HL-60 (cell line): Measurements from ENCODE around the gene TAF1B.

Source experiments
- CTCF ChIP-seq: IDR thresholded peaks from one replicate; pipeline ENCODE4 v1.5.1; 2011; ENCODE audit warnings: low read length, control low read depth, inconsistent platforms; ENCODE audit not compliant: insufficient read depth
- POLR2AphosphoS5 ChIP-seq: IDR thresholded peaks from 2 replicates; pipeline ENCODE4 v1.6.1; 2012; ENCODE audit warnings: low read depth

DNA sequence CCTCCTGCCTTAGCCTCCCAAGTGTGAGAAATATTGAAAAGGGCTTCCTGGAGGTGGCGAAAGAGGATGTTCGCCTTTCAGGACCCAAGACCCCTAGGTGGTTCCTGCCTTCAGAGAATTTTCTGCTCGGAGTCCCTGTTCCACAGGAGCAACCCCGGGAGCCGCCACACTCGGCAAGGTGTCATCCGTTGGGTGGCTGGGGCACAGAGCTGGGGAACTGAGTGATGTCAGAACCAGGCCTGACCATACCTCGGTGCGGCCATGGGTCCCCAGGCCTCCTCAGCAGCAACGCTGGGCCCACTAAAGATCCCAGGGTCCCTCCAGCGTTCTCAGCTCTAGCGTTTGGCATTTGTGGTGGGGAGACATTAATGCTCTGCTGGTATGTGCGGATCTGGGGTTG is 23.7 kb upstream of the TAF1B start:
- no peak for TF ChIP-seq CTCF
- no peak for TF ChIP-seq POLR2AphosphoS5
